HG03135 (cell line): Measurements from ENCODE around the gene COMP.

Source experiments
- ATAC-seq: cut with Tn5 transposase; IDR thresholded peaks from one replicate; pipeline ENCODE4 v1.9.1; 2021; ENCODE audit warnings: mild to moderate bottlenecking, moderate library complexity; ENCODE audit not compliant: unreplicated experiment

COMP gene

GRCh38 chr19:18804139-18804601 lies 13.1 kb upstream of the COMP start:
- no peak for ATAC-seq

GRCh38 chr19:18803550-18804138 lies 12.5 kb upstream of the COMP start:
- ATAC-seq = no peak

GRCh38 chr19:18802354-18802753 lies 11.2 kb upstream of the COMP start:
- no peak for ATAC-seq

DNA sequence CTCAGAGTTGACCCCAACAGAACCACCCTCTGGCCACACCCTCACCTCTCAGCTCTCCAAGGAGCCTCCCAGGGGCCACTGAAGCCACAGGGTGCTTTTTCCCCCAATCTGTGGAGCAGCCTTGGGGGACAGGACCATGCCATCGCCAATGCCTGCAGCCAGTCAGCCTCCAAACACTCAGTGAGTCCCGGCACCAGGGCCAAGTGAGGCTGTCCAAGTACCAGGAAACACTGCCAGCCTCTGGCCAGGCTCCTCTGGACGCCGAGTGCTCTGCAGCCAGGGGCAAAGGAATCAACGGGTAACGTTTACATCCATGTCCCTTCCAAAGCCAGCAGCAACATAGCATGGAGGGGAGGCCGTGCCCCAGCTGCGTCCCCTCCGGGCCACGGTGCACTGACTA lies 9.5 kb upstream of the COMP start:
- ATAC-seq = no peak

- ATAC-seq = no peak
These were observed 9.0 kb upstream of the COMP start for GRCh38 chr19:18800079-18800478.

- no peak for ATAC-seq
These were observed 8.4 kb upstream of the COMP start for GRCh38 chr19:18799389-18799970.

DNA sequence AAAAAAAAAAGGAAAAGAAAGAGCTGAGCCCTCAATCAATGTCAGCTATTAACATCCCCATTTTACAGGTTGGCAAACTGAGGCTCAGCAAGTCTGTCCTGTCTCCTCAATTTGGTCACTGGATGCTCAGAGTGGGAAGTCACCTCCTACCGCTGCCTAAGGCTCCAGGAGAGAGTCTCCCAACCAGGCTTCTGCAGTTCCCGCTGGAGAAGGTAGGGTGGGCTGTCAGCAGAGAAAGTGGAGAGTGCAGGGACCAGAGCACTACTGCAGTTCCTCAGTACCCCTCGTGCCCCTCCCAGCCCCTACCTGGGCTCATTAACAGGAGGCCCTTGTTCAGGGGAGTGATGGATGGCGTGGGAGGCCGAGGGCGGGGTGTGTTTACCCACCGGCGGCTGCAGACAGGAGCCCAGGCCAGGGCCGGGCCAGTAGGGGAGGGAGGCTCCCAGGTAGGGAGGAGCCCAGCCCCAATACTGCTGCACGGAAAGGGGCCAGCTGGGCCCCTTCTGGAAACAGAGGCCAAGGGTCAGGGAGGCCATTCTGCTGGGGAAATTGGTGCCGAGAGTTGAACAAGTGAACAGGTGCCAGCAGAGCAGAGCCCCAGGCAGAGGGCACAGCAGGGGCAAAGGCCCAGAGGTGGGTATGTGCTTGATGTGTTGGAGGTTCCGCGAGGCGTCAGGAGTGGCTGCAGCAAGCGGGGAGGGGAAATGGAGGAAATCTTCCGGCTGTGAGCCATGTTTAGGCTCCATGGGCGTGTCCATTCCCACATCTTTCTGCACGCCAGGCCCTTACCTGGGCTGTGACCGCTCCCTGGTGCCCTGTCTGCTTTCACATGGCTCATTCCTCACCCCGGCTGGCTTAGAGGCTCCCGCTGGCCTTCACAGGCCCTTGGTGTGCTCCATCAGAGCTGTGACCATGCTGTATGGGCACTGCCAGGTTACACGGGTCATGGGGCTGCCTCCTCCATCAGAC lies 7.6 kb upstream of the COMP start:
- no peak for ATAC-seq

DNA sequence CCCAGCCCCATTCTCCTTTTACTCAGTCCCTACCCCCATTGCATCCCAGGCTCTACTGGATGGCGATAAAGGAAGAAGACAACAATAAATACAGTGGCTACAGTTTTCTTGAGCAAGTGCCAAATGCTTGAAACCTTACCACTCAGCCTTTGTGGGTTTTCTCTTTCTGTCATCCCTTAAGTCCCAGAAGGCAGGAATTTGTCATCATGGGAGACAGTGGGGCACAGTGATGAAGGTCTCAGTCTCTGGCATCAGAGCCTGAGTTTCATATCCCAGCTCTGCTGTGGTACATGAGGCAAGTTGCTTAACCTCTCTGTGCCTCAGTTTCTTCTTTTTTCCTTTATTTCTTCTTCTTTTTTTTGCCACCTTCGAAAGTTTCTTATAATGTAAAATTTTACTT lies 5.1 kb upstream of the COMP start:
- no peak for ATAC-seq

DNA sequence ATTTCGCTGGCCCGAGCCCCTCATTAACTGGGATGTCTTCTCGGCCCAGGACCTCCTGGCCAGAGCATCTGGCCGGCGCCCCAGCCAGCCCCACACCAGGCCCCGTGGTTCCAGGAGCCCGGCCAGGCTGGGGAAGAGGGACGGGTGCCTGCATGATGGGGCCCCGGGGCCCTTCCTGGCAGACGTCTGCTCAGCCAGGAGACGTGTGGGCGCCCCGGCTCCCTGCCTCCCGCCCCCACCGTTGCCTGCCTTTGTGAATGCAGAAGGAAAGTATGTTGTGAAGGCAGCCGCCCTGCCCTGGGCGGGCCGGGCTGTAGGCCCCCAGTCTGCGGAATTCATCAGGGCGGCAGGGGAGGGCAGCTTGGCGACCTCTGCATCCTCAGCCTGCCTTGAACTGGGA lies 4.4 kb upstream of the COMP start:
- ATAC-seq = no peak

DNA sequence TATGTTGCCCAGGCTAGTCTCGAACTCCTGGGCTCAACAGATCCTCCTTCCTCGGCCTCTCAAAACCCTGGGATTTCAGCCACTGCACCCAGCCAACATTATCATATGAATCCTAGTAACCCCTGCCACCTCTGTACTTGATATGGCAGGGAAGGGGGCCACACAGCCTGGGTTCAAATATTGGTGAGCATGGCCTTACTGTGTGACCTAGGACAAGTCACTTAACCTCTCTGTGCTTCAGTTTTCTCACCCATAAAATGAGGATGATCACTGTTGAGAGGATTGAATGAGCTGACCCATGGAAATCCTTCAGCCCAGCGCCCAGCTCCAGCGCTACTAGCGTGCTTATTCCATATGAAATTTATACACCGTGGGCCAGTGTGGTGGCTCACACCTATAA lies 3.6 kb upstream of the COMP start:
- no peak for ATAC-seq

DNA sequence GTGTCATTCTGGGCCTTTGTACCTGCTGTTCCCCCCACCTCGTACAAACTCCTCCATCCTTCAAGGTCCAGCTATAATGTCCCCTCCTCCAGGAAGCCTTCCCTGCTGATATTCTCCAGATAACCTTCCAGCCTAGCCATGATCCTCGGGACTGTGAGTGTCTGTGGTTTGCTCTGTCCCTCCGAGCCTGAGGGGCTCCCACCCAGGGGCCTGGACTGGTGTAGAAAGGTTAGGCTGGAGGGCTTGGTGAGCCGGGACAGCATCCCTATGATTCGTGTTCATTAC lies 2.9 kb upstream of the COMP start:
- ATAC-seq = no peak

GRCh38 chr19:18793144-18794028 lies 2.3 kb upstream of the COMP start:
- no peak for ATAC-seq

DNA sequence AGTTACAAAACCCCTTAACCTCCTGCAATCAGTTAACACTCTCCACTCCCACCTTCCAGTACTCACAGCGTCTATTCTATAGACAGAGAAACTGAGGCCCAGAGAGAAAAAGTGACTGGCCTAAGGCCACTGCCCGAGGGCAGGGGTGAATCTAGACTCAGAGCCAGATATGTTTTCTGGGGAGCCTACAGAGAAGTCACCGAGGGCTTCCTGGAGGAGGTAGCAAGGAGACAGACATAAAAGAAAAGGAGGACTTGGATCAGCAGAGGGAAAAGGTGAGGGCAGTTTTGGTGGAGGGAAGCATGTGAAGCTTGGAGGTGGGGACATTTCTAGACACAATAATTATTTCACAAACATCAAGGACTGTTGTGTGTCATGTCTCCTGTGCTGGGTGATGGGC lies 1.6 kb upstream of the COMP start:
- ATAC-seq = no peak

- ATAC-seq = no peak
These were observed 192 bp upstream of the COMP start for GRCh38 chr19:18791315-18791678.

GRCh38 chr19:18789883-18790565 lies 1.1 kb downstream of the COMP start:
- ATAC-seq = no peak

DNA sequence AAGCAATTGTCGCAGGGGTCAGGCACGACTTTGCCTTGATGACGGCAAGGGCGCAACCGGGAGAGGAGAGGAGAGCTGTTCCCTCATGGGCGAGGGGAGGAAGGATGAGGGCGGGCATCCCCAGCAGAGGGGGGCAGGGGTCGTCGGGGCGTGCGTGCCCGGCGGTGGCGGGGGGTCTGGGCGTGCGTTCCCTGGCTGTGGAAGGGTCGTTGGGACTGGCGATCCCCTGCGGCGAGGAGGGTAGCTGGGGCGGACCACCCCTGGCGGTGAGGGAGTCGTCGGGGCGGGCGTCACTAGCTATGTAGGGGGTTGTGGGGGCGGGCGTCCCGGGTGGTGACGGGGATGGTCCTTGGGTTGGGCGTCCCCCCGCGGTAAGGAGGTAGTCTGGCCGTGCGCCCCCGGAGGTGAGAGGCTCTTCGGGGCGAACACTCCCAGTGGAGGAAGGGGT lies 1.7 kb downstream of the COMP start:
- ATAC-seq = no peak

- ATAC-seq = no peak
These were observed 2.3 kb downstream of the COMP start for GRCh38 chr19:18788529-18789421.

DNA sequence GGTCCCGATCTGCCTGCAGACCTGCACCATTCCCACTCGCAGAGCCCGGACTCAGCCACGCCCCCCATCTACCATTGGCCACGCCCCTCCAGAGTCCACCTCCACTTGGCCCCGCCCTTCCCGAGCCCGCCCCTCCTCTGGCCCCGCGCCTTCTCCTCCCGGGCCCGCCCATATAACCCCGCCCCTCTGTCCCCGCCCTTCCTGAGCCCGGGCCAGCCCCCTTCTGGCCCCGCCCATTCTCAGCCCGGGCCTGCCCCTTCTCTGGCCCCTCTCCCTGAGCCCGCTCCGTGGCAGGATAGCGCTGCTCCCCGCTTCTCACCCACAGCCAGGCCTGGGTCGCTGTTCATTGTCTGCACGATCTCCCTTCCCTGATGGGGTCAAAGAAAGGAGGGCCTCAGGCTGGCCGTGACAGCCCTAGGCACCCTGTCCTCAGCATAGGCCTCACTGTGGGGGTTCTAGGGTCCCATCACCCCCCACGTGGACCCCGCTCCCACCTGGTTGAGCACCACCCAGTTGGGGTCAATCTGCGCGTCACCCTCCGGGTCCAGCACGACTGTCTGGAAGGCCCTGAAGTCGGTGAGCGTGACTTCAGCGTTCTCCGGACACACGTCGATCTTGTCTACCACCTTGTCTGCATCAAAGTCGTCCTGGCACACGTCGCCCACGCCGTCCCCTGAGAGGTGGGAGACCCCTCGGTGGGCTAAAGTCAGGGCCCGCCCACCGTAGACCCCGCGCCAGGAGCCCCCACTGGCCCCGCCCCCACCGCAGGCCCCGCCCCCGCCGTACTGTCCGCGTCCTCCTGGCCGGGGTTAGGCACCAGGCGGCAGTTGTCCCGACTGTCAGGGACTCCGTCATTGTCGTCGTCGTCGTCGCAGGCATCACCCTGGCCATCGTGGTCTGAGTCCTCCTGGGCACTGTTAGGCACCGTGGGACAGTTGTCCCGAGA lies 5.7 kb downstream of the COMP start:
- no peak for ATAC-seq

DNA sequence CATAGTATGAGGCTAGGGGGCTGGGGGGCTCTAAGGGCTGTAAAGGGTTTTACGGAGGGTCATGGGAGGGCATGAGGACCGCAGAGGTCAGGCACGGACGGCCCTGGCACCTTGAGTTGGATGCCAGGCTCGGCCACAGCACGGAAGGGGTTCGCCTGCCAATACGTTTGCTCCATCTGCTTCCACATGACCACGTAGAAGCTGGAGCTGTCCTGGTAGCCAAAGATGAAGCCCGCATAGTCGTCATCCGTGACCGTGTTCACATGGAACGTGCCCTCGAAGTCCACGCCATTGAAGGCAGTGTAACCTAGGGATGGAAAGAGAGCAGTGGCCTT lies 6.4 kb downstream of the COMP start:
- ATAC-seq = no peak
